Measurements from ENCODE around the gene PRKAR1B. TPM values are rescaled to one million over a fixed set of nuclear protein-coding genes. Genes with fewer than 3 reads are reported as not detected.
"Not testable (repeated sequence)": the region's sequence is repeated elsewhere in the genome, so short reads cannot be mapped to it uniquely, and the experiment has no call there.

Gene PRKAR1B
- total RNA-seq, 1 experiment from 2014 or later = 14.1 TPM

GRCh38 chr7:636396-636795 is 90.7 kb downstream of the PRKAR1B start:
- Histone ChIP-seq H3K4me2 (ENCODE audit: low read length) (peak overlapping the region; percentile 83), H3K9me2 (ENCODE audit: insufficient read depth) (no peaks in the 10 kb centered on the region), H4K20me1 (ENCODE audit: insufficient read depth) (no peaks in the 10 kb centered on the region), H3K79me2 (ENCODE audit: insufficient read depth, low read length) (no peaks in the 10 kb centered on the region), H3K27me3 (ENCODE audit: insufficient read depth, low read length) (no peaks in the 10 kb centered on the region), H2AFZ (ENCODE audit: low read depth, low read length, poor library complexity, severe bottlenecking) (no peak overlapping the region), H3K9me3 (ENCODE audit: control insufficient read depth in 1 of 2, insufficient read depth in 1 of 2, low read depth in 1 of 2, low read length in 2 of 2) (no peaks in the 10 kb centered on the region), H3K27ac (ENCODE audit: low read depth, low read length) (peak overlapping the region; percentile 67), H3K36me3 (ENCODE audit: control insufficient read depth in 1 of 2, insufficient read depth in 2 of 2, low read length in 2 of 2) (no peaks in the 10 kb centered on the region), H3K4me1 (ENCODE audit: control insufficient read depth in 1 of 2, insufficient read depth in 2 of 2, low read length in 2 of 2) (peaks cover 21 to 40% of the 10 kb centered on the region in 2 experiments), H3K9ac (ENCODE audit: low read length) (peak overlapping the region; percentile 31), H3K4me3 (replicated peaks in 1 of 2; ENCODE audit: low read depth in 1 of 2, low read length in 2 of 2) (peak overlapping the region; percentile 44 to 54)
- DNase-seq (ENCODE audit: low read depth, low spot score) (peak; percentile 65), ATAC-seq (peak; percentile 77)
- intact Hi-C loops (cut with micrococcal nuclease) = loop anchor here (1.0 to 2.0 kb wide), 2 partner anchors 304 to 314 kb away; no protein-coding TSS in a partner anchor
- BruUV-seq (replicated peaks) = no TSS peak
- POLR2A ChIA-PET = interaction anchor here (1.0 to 1.9 kb wide), 2 partner anchors 118 to 309 kb away, joined by 3 to 4 read pairs; no protein-coding TSS in a partner anchor
- RAD21 ChIA-PET (ENCODE audit: low non-redundant PET in 1 of 2, low total read pairs in 2 of 2, uncharacterized antibody in 2 of 2, unreplicated experiment in 2 of 2) = interaction anchor here (1.0 kb wide), 3 partner anchors 303 to 314 kb away, joined by 3 to 4 read pairs (median 4); no protein-coding TSS in a partner anchor
- CTCF ChIA-PET = interaction anchor here (1.0 to 1.4 kb wide), 4 partner anchors 303 to 314 kb away, joined by 5 to 14 read pairs (median 7); no protein-coding TSS in a partner anchor
- no peak for TF ChIP-seq POLR2AphosphoS5 (IDR thresholded peaks at IDR 0.05; ENCODE audit: low read depth, low read length)
- peak in 2 of 3 experiments; percentile 70 to 80; a peak in 4 of 6 replicates for TF ChIP-seq CTCF (IDR thresholded peaks at IDR 0.05 in 2 of 3, conservative IDR thresholded peaks at IDR 0.05 in 1 of 3; ENCODE audit: borderline replicate concordance in 1 of 3, insufficient read depth in 1 of 3, low read depth in 2 of 3, low read length in 2 of 3)

GRCh38 chr7:635687-636382 is 91.2 kb downstream of the PRKAR1B start:
- CTCF ChIA-PET = interaction anchor here (1.0 to 1.4 kb wide), 4 partner anchors 303 to 314 kb away, joined by 5 to 14 read pairs (median 7); no protein-coding TSS in a partner anchor
- peak; percentile 34; the same call in 1 of the 2 replicates for ATAC-seq
- BruUV-seq (replicated peaks) = not testable (repeated sequence)

More at GRCh38 chr7:635687-636382, 91.2 kb downstream of the PRKAR1B start:
- not testable (repeated sequence) for H3K9me2 ChIP-seq (ENCODE audit: insufficient read depth); H3K79me2 ChIP-seq (ENCODE audit: insufficient read depth, low read length); H3K9me3 ChIP-seq (ENCODE audit: control insufficient read depth in 1 of 2, insufficient read depth in 1 of 2, low read depth in 1 of 2, low read length in 2 of 2); H4K20me1 ChIP-seq (ENCODE audit: insufficient read depth); H2AFZ ChIP-seq (ENCODE audit: low read depth, low read length, poor library complexity, severe bottlenecking); H3K36me3 ChIP-seq (ENCODE audit: control insufficient read depth in 1 of 2, insufficient read depth in 2 of 2, low read length in 2 of 2); H3K27me3 ChIP-seq (ENCODE audit: insufficient read depth, low read length)
- H3K9ac ChIP-seq (ENCODE audit: low read length) = peak overlapping the region; percentile 62
- peak overlapping the region; percentile 73 to 87 for H3K4me3 ChIP-seq (replicated peaks in 1 of 2; ENCODE audit: low read depth in 1 of 2, low read length in 2 of 2)
- RAD21 ChIA-PET (ENCODE audit: low non-redundant PET in 1 of 2, low total read pairs in 2 of 2, uncharacterized antibody in 2 of 2, unreplicated experiment in 2 of 2) = interaction anchor here (0.6 to 1.0 kb wide), 4 partner anchors 303 to 315 kb away, joined by 3 to 5 read pairs (median 4); no protein-coding TSS in a partner anchor
- H3K4me2 ChIP-seq (ENCODE audit: low read length) = peak overlapping the region; percentile 85
- TF ChIP-seq ZFX (IDR thresholded peaks at IDR 0.05) = 0 out of 2 replicates have a peak, but pooled peaks have one; percentile 1
- TF ChIP-seq POLR2AphosphoS5 (IDR thresholded peaks at IDR 0.05; ENCODE audit: low read depth, low read length) = peak; percentile 30; the same call in 1 of the 2 replicates
- intact Hi-C loops (cut with micrococcal nuclease) = loop anchor here (1.0 to 2.0 kb wide), 2 partner anchors 304 to 313 kb away; no protein-coding TSS in a partner anchor
- DNase-seq (ENCODE audit: low read depth, low spot score) = peak; percentile 22
- POLR2A ChIA-PET = interaction anchor here (1.0 kb wide), 1 partner anchor 310 kb away, joined by 3 read pairs; no protein-coding TSS in a partner anchor
- H3K4me1 ChIP-seq (ENCODE audit: control insufficient read depth in 1 of 2, insufficient read depth in 2 of 2, low read length in 2 of 2) = peaks cover 21 to 37% of the 10 kb centered on the region in 2 experiments
- peak overlapping the region; percentile 68 for H3K27ac ChIP-seq (ENCODE audit: low read depth, low read length)

Data from HCT116 (cell line).